B cell (primary cell): ENCODE results near the gene VPS72.

Source experiments
- EZH2 ChIP-seq: IDR thresholded peaks from 2 replicates; pipeline ENCODE4 v1.6.1; 2012; ENCODE audit warnings: borderline replicate concordance, low read depth, mild to moderate bottlenecking, moderate library complexity, low read length; ENCODE audit not compliant: insufficient read depth, poor library complexity, severe bottlenecking
- TF ChIP-seq, protein P1 (sequence below): fragments of 200-600 bp; IDR thresholded peaks from one replicate; pipeline ENCODE4 v1.8.0; 2022; ENCODE audit warnings: antibody characterized with exemption, mild to moderate bottlenecking

DNA sequence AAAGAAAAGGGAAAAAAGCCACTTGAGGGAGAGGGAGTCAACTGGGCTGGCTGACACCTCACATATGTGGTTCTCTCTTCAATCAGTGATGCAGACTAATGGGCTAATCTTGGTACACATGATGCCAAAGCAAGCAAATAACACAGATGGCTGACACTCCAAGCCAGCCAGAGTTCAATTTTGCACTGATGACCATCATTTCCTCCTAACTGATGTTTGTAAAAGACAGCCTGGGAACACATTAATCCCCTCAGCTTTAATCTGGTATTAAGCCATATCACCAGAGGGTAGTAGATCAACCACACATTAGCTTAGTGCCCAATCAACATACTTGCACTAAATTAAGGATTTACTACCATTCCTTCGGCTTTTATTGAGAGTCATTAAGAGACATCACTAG is 2.8 kb downstream of the VPS72 start:
- TF ChIP-seq, protein P1, sequence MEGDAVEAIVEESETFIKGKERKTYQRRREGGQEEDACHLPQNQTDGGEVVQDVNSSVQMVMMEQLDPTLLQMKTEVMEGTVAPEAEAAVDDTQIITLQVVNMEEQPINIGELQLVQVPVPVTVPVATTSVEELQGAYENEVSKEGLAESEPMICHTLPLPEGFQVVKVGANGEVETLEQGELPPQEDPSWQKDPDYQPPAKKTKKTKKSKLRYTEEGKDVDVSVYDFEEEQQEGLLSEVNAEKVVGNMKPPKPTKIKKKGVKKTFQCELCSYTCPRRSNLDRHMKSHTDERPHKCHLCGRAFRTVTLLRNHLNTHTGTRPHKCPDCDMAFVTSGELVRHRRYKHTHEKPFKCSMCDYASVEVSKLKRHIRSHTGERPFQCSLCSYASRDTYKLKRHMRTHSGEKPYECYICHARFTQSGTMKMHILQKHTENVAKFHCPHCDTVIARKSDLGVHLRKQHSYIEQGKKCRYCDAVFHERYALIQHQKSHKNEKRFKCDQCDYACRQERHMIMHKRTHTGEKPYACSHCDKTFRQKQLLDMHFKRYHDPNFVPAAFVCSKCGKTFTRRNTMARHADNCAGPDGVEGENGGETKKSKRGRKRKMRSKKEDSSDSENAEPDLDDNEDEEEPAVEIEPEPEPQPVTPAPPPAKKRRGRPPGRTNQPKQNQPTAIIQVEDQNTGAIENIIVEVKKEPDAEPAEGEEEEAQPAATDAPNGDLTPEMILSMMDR, result no peak
- TF ChIP-seq EZH2, result no peak
